GM23338 (cell line): Measurements from ENCODE around the gene PIK3C2B. TPM values are rescaled to one million over a fixed set of nuclear protein-coding genes. Genes with fewer than 3 reads are reported as not detected.
A peak's percentile ranks its signal among the peaks of the same experiment; 100 is the strongest.

Experiments
- ATAC-seq: fragments of 200-7000 bp; cut with Tn5 transposase; 3 replicates; pipeline ENCODE4 v1.9.1; 2020
- DNase-seq: peaks from one replicate; pipeline ENCODE4 v3.0.0-alpha.2; 2015; ENCODE audit warnings: low spot score
- H2AFZ ChIP-seq: fragments of 200-600 bp; sonication (generic); 2 replicates; pipeline ENCODE4 v1.8.0; 2016; ENCODE audit warnings: antibody characterized with exemption, mild to moderate bottlenecking, moderate library complexity
- H3F3A ChIP-seq: fragments of 200-600 bp; sonication (generic); replicated peaks from 2 replicates; pipeline ENCODE4 v1.8.0; 2017; ENCODE audit warnings: antibody characterized with exemption, mixed run types, low read depth
- H3K27ac ChIP-seq: fragments of 200-600 bp; sonication (generic); 2 replicates; pipeline ENCODE4 v1.6.1; 2016; ENCODE audit warnings: low read depth
- H3K27me3 ChIP-seq: fragments of 200-600 bp; sonication (generic); 2 replicates; pipeline ENCODE4 v1.8.0; 2016; ENCODE audit warnings: mild to moderate bottlenecking, mixed run types, moderate library complexity; ENCODE audit not compliant: insufficient read depth
- H3K36me3 ChIP-seq: fragments of 200-600 bp; sonication (generic); 2 replicates; pipeline ENCODE4 v1.8.0; 2016; ENCODE audit warnings: mild to moderate bottlenecking; ENCODE audit not compliant: insufficient read depth
- H3K4me1 ChIP-seq: fragments of 200-600 bp; sonication (generic); 2 replicates; pipeline ENCODE4 v1.8.0; 2016; ENCODE audit warnings: mild to moderate bottlenecking, moderate library complexity; ENCODE audit not compliant: insufficient read depth
- H3K4me2 ChIP-seq: fragments of 200-600 bp; sonication (generic); 2 replicates; pipeline ENCODE4 v1.7.1; 2017; ENCODE audit warnings: mixed run types
- H3K4me3 ChIP-seq: fragments of 200-600 bp; sonication (generic); 2 replicates; pipeline ENCODE4 v1.6.1; 2016; ENCODE audit warnings: mixed run types
- H3K79me2 ChIP-seq: fragments of 200-600 bp; sonication (generic); replicated peaks from 2 replicates; pipeline ENCODE4 v1.8.0; 2017; ENCODE audit warnings: mild to moderate bottlenecking; ENCODE audit not compliant: insufficient read depth
- H3K9me2 ChIP-seq: fragments of 200-600 bp; sonication (generic); 2 replicates; pipeline ENCODE4 v1.8.0; 2017; ENCODE audit not compliant: insufficient read depth
- H4K20me1 ChIP-seq: fragments of 200-600 bp; sonication (generic); replicated peaks from 2 replicates; pipeline ENCODE4 v1.8.0; 2017; ENCODE audit warnings: mild to moderate bottlenecking; ENCODE audit not compliant: insufficient read depth
- H3K27ac Mint-ChIP-seq: 2 replicates; pipeline ENCODE4 v1.8.0; 2020; ENCODE audit warnings: inconsistent platforms, mild to moderate bottlenecking, moderate library complexity, mixed read lengths
- H3K27me3 Mint-ChIP-seq: 3 replicates; pipeline ENCODE4 v1.8.0; 2022; ENCODE audit warnings: low read depth, mild to moderate bottlenecking, moderate library complexity, mixed read lengths, inconsistent platforms; ENCODE audit not compliant: insufficient read depth, poor library complexity
- H3K36me3 Mint-ChIP-seq: 3 replicates; pipeline ENCODE4 v1.8.0; 2021; ENCODE audit warnings: low read depth, mild to moderate bottlenecking, inconsistent platforms, moderate library complexity, mixed read lengths
- H3K4me1 Mint-ChIP-seq: 3 replicates; pipeline ENCODE4 v1.8.0; 2020; ENCODE audit warnings: mild to moderate bottlenecking, inconsistent platforms, mixed read lengths
- H3K4me3 Mint-ChIP-seq: 3 replicates; pipeline ENCODE4 v1.8.0; 2021; ENCODE audit warnings: moderate library complexity, mild to moderate bottlenecking, inconsistent platforms, mixed read lengths
- H3K9me3 Mint-ChIP-seq: 3 replicates; pipeline ENCODE4 v1.8.0; 2020; ENCODE audit warnings: moderate library complexity, mild to moderate bottlenecking, inconsistent platforms, mixed read lengths
- CREB1 ChIP-seq: fragments of 250-450 bp; sonication (Bioruptor Pico); IDR thresholded peaks from 2 replicates; pipeline ENCODE4 v1.5.0; 2020; ENCODE audit warnings: low read depth, mild to moderate bottlenecking, moderate library complexity
- EZH2 ChIP-seq: fragments of 200-600 bp; sonication (generic); IDR thresholded peaks from one replicate; pipeline ENCODE4 v1.8.0; 2017; ENCODE audit warnings: antibody characterized with exemption, mild to moderate bottlenecking, low read depth; ENCODE audit not compliant: unreplicated experiment
- EZH2phosphoT487 ChIP-seq: fragments of 200-600 bp; sonication (generic); IDR thresholded peaks from one replicate; pipeline ENCODE4 v1.8.1; 2018; ENCODE audit warnings: antibody characterized with exemption; ENCODE audit not compliant: unreplicated experiment
- JUNB ChIP-seq: IDR thresholded peaks from one replicate; pipeline ENCODE4 v1.6.1; 2016; ENCODE audit warnings: antibody characterized with exemption; ENCODE audit not compliant: unreplicated experiment
- NANOG ChIP-seq: IDR thresholded peaks from 2 replicates; pipeline ENCODE4 v1.6.1; 2016; ENCODE audit warnings: antibody characterized with exemption, borderline replicate concordance
- POLR2AphosphoS5 ChIP-seq: IDR thresholded peaks from 2 replicates; pipeline ENCODE4 v1.6.1; 2016; ENCODE audit warnings: antibody characterized with exemption, low read depth
- REST ChIP-seq: IDR thresholded peaks from one replicate; pipeline ENCODE4 v1.6.1; 2018; ENCODE audit warnings: antibody characterized with exemption; ENCODE audit not compliant: unreplicated experiment
- STAT1 ChIP-seq: IDR thresholded peaks from one replicate; pipeline ENCODE4 v1.6.1; 2016; ENCODE audit warnings: antibody characterized with exemption; ENCODE audit not compliant: unreplicated experiment
- ZNF114 ChIP-seq: fragments of 250-450 bp; sonication (Bioruptor Pico); IDR thresholded peaks from 2 replicates; pipeline ENCODE4 v1.5.0; 2020; ENCODE audit warnings: mild to moderate bottlenecking, moderate library complexity
- ZNF331 ChIP-seq: fragments of 250-450 bp; sonication (Bioruptor Pico); IDR thresholded peaks from 2 replicates; pipeline ENCODE4 v1.5.0; 2020; ENCODE audit warnings: low read depth, mild to moderate bottlenecking, moderate library complexity
- ZNF462 ChIP-seq: fragments of 250-450 bp; sonication (Bioruptor Pico); IDR thresholded peaks from 2 replicates; pipeline ENCODE4 v1.5.0; 2020; ENCODE audit warnings: mild to moderate bottlenecking, moderate library complexity
- polyA plus RNA-seq: library from polyadenylated mRNA; unstranded; fragments of >200 nt; fragmentation: Nextera tagmentation; extraction: Ambion mirVana; gene quantifications from 2 replicates; pipeline ENCODE4 v1.2.1, GENCODE V29; 2016
- total RNA-seq: library from RNA; depleted of rRNA; stranded (reverse); fragments of >200 nt; shearing (Covaris generic); gene quantifications from 2 replicates; pipeline ENCODE4 v1.2.3, GENCODE V29; 2014
- TF ChIP-seq, protein P1 (sequence below): IDR thresholded peaks from 2 replicates; pipeline ENCODE4 v1.6.1; 2016; ENCODE audit warnings: antibody characterized with exemption
- TF ChIP-seq, protein P2 (sequence below), 2 experiments: fragments of 200-600 bp in 1 of 2; sonication (generic) in 1 of 2; conservative IDR thresholded peaks; 2 replicates each; pipeline versions ENCODE4 v1.5.1 to v1.6.1; 2016 to 2017; ENCODE audit warnings: antibody characterized with exemption in 2 of 2, low read depth in 2 of 2, mild to moderate bottlenecking in 2 of 2, moderate library complexity in 1 of 2

The PIK3C2B gene
- total and polyA plus RNA-seq, 2 experiments from 2014 or later: 4.8 to 19.0 TPM

DNA sequence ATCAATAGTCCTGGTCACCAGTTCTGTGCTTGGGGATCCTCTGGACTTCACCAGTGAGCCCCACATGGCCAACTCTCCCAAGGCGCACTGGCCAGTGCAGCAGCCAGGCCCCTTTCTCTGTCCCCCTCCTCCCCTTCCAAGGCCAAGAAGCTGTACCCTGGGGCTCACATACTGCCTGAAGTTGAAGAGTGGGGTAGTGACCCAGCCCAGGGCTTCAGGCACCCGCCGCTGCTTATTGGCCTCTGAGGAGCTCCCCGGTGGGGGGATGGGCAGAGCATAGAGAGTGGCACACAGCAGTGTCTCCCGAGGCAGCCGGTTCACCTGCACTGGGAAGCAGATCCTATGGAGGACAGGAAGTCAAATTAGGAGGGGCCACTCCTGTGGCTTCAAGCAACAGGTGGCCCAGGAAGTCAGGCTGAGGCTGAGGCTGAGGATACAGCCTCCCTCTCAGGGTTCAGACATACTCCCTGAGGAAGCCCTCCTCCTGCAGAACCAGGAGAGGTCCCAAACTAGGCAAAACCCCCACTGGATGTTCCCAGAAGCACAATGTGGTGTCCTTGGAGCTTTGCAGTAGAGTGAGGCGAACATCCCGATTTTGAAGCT lies 44.8 kb downstream of the PIK3C2B start:
- no peak overlapping the region for H3K4me3 Mint-ChIP-seq
- ATAC-seq (no peak), DNase-seq (peak; percentile 20)
- no peaks in the 10 kb centered on the region for H3K27me3 ChIP-seq
- H4K20me1 ChIP-seq: no peaks in the 10 kb centered on the region
- H3F3A ChIP-seq: 0 out of 2 replicates have a peak, but pooled peaks cover 7% of the 10 kb centered on the region
- peaks cover 49% of the 10 kb centered on the region for H3K4me1 Mint-ChIP-seq
- 0 out of 2 replicates have a peak, but pooled peaks cover 3% of the 10 kb centered on the region for H3K36me3 ChIP-seq
- H3K4me2 ChIP-seq: no peak overlapping the region
- no peak overlapping the region for H3K27ac ChIP-seq
- no peaks in the 10 kb centered on the region for H3K9me2 ChIP-seq
- H3K27ac Mint-ChIP-seq: no peak overlapping the region
- H3K9me3 Mint-ChIP-seq: no peaks in the 10 kb centered on the region; the same call in 2 of the 3 replicates
- H3K79me2 ChIP-seq: no peaks in the 10 kb centered on the region
- H3K4me3 ChIP-seq: no peak overlapping the region
- peaks cover 28% of the 10 kb centered on the region for H3K27me3 Mint-ChIP-seq
- no peak overlapping the region for H2AFZ ChIP-seq
- TF ChIP-seq, protein P1, sequence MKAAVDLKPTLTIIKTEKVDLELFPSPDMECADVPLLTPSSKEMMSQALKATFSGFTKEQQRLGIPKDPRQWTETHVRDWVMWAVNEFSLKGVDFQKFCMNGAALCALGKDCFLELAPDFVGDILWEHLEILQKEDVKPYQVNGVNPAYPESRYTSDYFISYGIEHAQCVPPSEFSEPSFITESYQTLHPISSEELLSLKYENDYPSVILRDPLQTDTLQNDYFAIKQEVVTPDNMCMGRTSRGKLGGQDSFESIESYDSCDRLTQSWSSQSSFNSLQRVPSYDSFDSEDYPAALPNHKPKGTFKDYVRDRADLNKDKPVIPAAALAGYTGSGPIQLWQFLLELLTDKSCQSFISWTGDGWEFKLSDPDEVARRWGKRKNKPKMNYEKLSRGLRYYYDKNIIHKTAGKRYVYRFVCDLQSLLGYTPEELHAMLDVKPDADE: no peak
- TF ChIP-seq ZNF114 (CRISPR knock-in tag): no peak
- no peak for TF ChIP-seq POLR2AphosphoS5
- TF ChIP-seq ZNF331 (CRISPR knock-in tag): no peak
- no peak for TF ChIP-seq CREB1 (CRISPR knock-in tag)
- TF ChIP-seq EZH2phosphoT487: no peak
- no peak for TF ChIP-seq NANOG
- TF ChIP-seq EZH2: no peak
- no peak for TF ChIP-seq JUNB
- TF ChIP-seq, protein P2, sequence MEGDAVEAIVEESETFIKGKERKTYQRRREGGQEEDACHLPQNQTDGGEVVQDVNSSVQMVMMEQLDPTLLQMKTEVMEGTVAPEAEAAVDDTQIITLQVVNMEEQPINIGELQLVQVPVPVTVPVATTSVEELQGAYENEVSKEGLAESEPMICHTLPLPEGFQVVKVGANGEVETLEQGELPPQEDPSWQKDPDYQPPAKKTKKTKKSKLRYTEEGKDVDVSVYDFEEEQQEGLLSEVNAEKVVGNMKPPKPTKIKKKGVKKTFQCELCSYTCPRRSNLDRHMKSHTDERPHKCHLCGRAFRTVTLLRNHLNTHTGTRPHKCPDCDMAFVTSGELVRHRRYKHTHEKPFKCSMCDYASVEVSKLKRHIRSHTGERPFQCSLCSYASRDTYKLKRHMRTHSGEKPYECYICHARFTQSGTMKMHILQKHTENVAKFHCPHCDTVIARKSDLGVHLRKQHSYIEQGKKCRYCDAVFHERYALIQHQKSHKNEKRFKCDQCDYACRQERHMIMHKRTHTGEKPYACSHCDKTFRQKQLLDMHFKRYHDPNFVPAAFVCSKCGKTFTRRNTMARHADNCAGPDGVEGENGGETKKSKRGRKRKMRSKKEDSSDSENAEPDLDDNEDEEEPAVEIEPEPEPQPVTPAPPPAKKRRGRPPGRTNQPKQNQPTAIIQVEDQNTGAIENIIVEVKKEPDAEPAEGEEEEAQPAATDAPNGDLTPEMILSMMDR (conservative IDR thresholded peaks at IDR 0.05; ENCODE audit: low read depth in 2 of 2): no peak
- TF ChIP-seq STAT1: no peak
- no peak for TF ChIP-seq REST
- TF ChIP-seq ZNF462 (CRISPR knock-in tag): no peak
- H3K4me1 ChIP-seq: peaks cover 24% of the 10 kb centered on the region
- H3K36me3 Mint-ChIP-seq: peaks cover 29% of the 10 kb centered on the region
